Tibial artery (tissue), 4 donors: ENCODE measurements around the gene DGKI.

ENCODE experiments used
- DNase-seq, 2 donors: peaks; one replicate each; pipeline ENCODE4 v3.0.0-alpha.2; 2019
- H3K27ac ChIP-seq, 2 donors: fragments of 200-600 bp; sonication (generic) in 1 of 2; 1 replicate in 1 of 2; 2 replicates in 1 of 2; pipeline ENCODE4 v1.5.1; 2018 to 2019; ENCODE audit warnings: mild to moderate bottlenecking in 1 of 2
- H3K27me3 ChIP-seq, 2 donors: fragments of 200-600 bp; sonication (generic) in 1 of 2; one replicate each; pipeline versions ENCODE4 v1.5.1 to v1.6.0; 2016 to 2019
- H3K36me3 ChIP-seq, 3 donors: fragments of 200-600 bp; sonication (generic) in 2 of 3; one replicate each; pipeline ENCODE4 v1.5.1; 2016 to 2019; ENCODE audit warnings: mild to moderate bottlenecking in 2 of 3
- H3K4me1 ChIP-seq, 4 donors: fragments of 200-600 bp; sonication (generic) in 2 of 4; 1 replicate in 3 of 4; 2 replicates in 1 of 4; pipeline ENCODE4 v1.5.1; 2016 to 2019
- H3K4me3 ChIP-seq, 2 donors: fragments of 200-600 bp; sonication (generic) in 1 of 2; 1 replicate in 1 of 2; 2 replicates in 1 of 2; pipeline ENCODE4 v1.5.1; 2018 to 2019; ENCODE audit warnings: mild to moderate bottlenecking in 2 of 2
- H3K9me3 ChIP-seq, 3 donors: fragments of 200-600 bp; sonication (generic) in 1 of 3; one replicate each; pipeline ENCODE4 v1.5.1; 2016 to 2019
- CTCF ChIP-seq, 2 experiments: fragments of 200-600 bp in 1 of 2; fragments of 450-650 bp in 1 of 2; IDR thresholded peaks; one replicate each; pipeline ENCODE4 v1.5.1; 2017 to 2019; ENCODE audit warnings: antibody characterized with exemption in 2 of 2, mild to moderate bottlenecking in 1 of 2, moderate library complexity in 1 of 2
- intact Hi-C: fragments of 100-400 bp; cut with DNase I; formaldehyde crosslinking; loops from one replicate; pipeline ENCODE4 v1.15.0; 2023; ENCODE audit warnings: low total_unique reads

Gene DGKI

GRCh38 chr7:137335814-137336213 lies 511.0 kb downstream of the DGKI start:
- H3K36me3 ChIP-seq = no peaks in the 10 kb centered on the region
- no peaks in the 10 kb centered on the region for H3K4me1 ChIP-seq
- H3K9me3 ChIP-seq = no peaks in the 10 kb centered on the region
- H3K27me3 ChIP-seq = no peaks in the 10 kb centered on the region
- intact Hi-C loops = no loop called here
- no peak overlapping the region for H3K4me3 ChIP-seq
- TF ChIP-seq CTCF (IDR thresholded peaks at IDR 0.05) = no peak
- no peak overlapping the region for H3K27ac ChIP-seq
- DNase-seq = no peak

GRCh38 chr7:137331378-137331777 lies 515.4 kb downstream of the DGKI start:
- Histone ChIP-seq H3K36me3 (no peaks in the 10 kb centered on the region), H3K27me3 (no peaks in the 10 kb centered on the region), H3K4me3 (no peak overlapping the region), H3K4me1 (peaks cover 0 to 3% (median 0%) of the 10 kb centered on the region in 4 donors), H3K27ac (no peak overlapping the region), H3K9me3 (no peaks in the 10 kb centered on the region)
- no peak for DNase-seq
- no peak for TF ChIP-seq CTCF (IDR thresholded peaks at IDR 0.05)
- intact Hi-C loops = no loop called here
